PC-9 (cell line): ENCODE results near the gene ATP1A2. TPM values are rescaled to one million over a fixed set of nuclear protein-coding genes. Genes with fewer than 3 reads are reported as not detected.

ENCODE experiments used
- BruUV-seq: library from RNA; stranded (reverse); fragments of 400-500 nt; replicated peaks from 2 replicates; lab custom pipeline; 2021; lab: Mats Ljungman, UMichigan
- CTCF ChIA-PET: fragments of 300-600 bp; sonication (Branson Sonifier 250); formaldehyde crosslinking; loops from one replicate; lab custom pipeline; 2022; ENCODE audit warnings: antibody characterized with exemption; lab: Charles Lee
- POLR2A ChIA-PET: fragments of 300-600 bp; sonication (Branson Sonifier 250); formaldehyde crosslinking; loops from one replicate; lab custom pipeline; 2022; ENCODE audit warnings: antibody characterized with exemption; ENCODE audit not compliant: unreplicated experiment; lab: Charles Lee
- DNase-seq, 2 experiments: peaks; one replicate each; pipeline versions ENCODE4 v3.0.0 to v3.0.0-alpha.2; 2015 to 2022; ENCODE audit warnings: mixed read lengths in 1 of 2
- H2AFZ ChIP-seq: fragments of 200-600 bp; sonication (generic); 2 replicates; pipeline ENCODE4 v1.8.1; 2017; ENCODE audit warnings: antibody characterized with exemption
- H3F3A ChIP-seq: fragments of 200-600 bp; sonication (generic); 2 replicates; pipeline ENCODE4 v1.8.1; 2017; ENCODE audit warnings: antibody characterized with exemption, mild to moderate bottlenecking, low read depth; ENCODE audit not compliant: insufficient read depth
- H3K27ac ChIP-seq: fragments of 200-600 bp; sonication (generic); 2 replicates; pipeline ENCODE4 v1.6.1; 2016; ENCODE audit warnings: mixed run types
- H3K27me3 ChIP-seq: fragments of 200-600 bp; sonication (generic); 2 replicates; pipeline ENCODE4 v1.6.1; 2016; ENCODE audit warnings: low read depth, mixed run types; ENCODE audit not compliant: insufficient read depth
- H3K36me3 ChIP-seq: fragments of 200-600 bp; sonication (generic); 2 replicates; pipeline ENCODE4 v1.6.1; 2016; ENCODE audit warnings: low read depth, mixed run types
- H3K4me1 ChIP-seq: fragments of 200-600 bp; sonication (generic); replicated peaks from 2 replicates; pipeline ENCODE4 v1.6.1; 2016; ENCODE audit warnings: mixed run types; ENCODE audit not compliant: insufficient read depth
- H3K4me2 ChIP-seq: fragments of 200-600 bp; sonication (generic); 2 replicates; pipeline ENCODE4 v1.6.1; 2017; ENCODE audit warnings: mixed run types
- H3K4me3 ChIP-seq: fragments of 200-600 bp; sonication (generic); 2 replicates; pipeline ENCODE4 v1.6.1; 2016; ENCODE audit warnings: mixed run types
- H3K79me2 ChIP-seq: fragments of 200-600 bp; sonication (generic); 2 replicates; pipeline ENCODE4 v1.6.1; 2017; ENCODE audit warnings: low read depth, mixed run types
- H3K9me2 ChIP-seq: fragments of 200-600 bp; sonication (generic); 2 replicates; pipeline ENCODE4 v1.8.1; 2017; ENCODE audit warnings: mild to moderate bottlenecking; ENCODE audit not compliant: insufficient read depth
- H3K9me3 ChIP-seq: fragments of 200-600 bp; sonication (generic); 2 replicates; pipeline ENCODE4 v1.8.1; 2016; ENCODE audit warnings: low read depth; ENCODE audit not compliant: insufficient read depth
- H4K20me1 ChIP-seq: fragments of 200-600 bp; sonication (generic); 2 replicates; pipeline ENCODE4 v1.8.1; 2017; ENCODE audit not compliant: insufficient read depth
- EZH2 ChIP-seq: fragments of 200-600 bp; sonication (generic); IDR thresholded peaks from 2 replicates; pipeline ENCODE4 v1.8.0; 2017; ENCODE audit warnings: antibody characterized with exemption, low read depth
- intact Hi-C: fragments of 100-400 bp; cut with micrococcal nuclease; formaldehyde crosslinking; loops from one replicate; pipeline ENCODE4 v1.10.0; 2022; ENCODE audit not compliant: unreplicated experiment
- total RNA-seq: library from RNA; stranded (reverse); gene quantifications from 2 replicates; pipeline ENCODE4 v1.2.3, GENCODE V29; 2021
- TF ChIP-seq, protein P1 (sequence below): fragments of 200-600 bp; sonication (generic); conservative IDR thresholded peaks from 2 replicates; pipeline ENCODE4 v1.6.1; 2017; ENCODE audit warnings: mixed run types, antibody characterized with exemption, mild to moderate bottlenecking, moderate library complexity

ATP1A2 gene
- total RNA-seq, 1 experiment from 2014 or later: 1.1 TPM

DNA sequence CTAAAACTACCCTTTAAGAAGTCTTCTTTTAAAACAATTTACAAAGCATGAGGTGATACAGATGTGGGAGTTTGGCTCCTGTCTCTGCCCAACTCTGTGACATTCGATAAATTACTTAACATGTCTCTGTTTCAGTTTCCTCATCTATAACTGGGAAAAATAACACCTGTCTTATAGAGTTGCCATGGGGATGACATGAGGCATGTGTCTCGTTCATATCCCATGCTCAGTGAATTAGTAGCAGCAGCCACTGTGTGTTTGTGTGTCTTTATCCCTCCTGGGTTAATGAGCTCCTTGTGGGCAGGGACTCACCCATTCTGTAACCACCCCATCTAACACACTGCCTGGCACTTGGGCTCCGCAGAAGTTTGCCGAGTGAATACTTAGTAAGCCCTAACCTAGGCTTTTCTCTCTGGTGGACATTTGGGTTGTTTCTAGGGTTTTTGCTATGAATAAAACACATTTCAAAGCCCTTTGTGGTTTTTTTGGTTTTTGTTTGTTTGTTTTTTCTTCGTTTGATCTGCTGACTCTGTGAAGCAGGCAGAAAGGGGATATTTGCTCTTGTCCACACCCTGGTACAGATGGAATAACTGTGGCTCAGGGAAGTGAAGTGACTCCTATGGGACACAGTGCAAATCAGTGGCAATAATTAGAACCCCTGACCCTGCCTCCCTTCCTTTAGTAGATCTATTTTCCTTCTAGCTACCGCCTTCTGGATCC, 35.0 kb upstream of the ATP1A2 start:
- Histone ChIP-seq H3K9me3 (no peaks in the 10 kb centered on the region), H3K27me3 (peaks cover 38% of the 10 kb centered on the region), H3K79me2 (no peaks in the 10 kb centered on the region), H3K4me3 (no peak overlapping the region), H3K4me2 (no peak overlapping the region), H3K4me1 (no peaks in the 10 kb centered on the region), H3K36me3 (no peaks in the 10 kb centered on the region), H3K27ac (no peak overlapping the region), H3F3A (no peaks in the 10 kb centered on the region), H4K20me1 (no peaks in the 10 kb centered on the region), H3K9me2 (no peaks in the 10 kb centered on the region), H2AFZ (no peak overlapping the region)
- intact Hi-C loops: loop anchor here (10.0 kb wide), 1 partner anchor 524 kb away; no protein-coding TSS in a partner anchor
- DNase-seq: no peak
- no TSS peak for BruUV-seq
- ChIA-PET POLR2A (no interaction called here), CTCF (interaction anchor here (0.7 to 1.9 kb wide), 3 partner anchors 31 to 140 kb away, joined by 3 to 4 read pairs (median 3); no protein-coding TSS in a partner anchor)
- TF ChIP-seq EZH2: no peak
- TF ChIP-seq, protein P1, sequence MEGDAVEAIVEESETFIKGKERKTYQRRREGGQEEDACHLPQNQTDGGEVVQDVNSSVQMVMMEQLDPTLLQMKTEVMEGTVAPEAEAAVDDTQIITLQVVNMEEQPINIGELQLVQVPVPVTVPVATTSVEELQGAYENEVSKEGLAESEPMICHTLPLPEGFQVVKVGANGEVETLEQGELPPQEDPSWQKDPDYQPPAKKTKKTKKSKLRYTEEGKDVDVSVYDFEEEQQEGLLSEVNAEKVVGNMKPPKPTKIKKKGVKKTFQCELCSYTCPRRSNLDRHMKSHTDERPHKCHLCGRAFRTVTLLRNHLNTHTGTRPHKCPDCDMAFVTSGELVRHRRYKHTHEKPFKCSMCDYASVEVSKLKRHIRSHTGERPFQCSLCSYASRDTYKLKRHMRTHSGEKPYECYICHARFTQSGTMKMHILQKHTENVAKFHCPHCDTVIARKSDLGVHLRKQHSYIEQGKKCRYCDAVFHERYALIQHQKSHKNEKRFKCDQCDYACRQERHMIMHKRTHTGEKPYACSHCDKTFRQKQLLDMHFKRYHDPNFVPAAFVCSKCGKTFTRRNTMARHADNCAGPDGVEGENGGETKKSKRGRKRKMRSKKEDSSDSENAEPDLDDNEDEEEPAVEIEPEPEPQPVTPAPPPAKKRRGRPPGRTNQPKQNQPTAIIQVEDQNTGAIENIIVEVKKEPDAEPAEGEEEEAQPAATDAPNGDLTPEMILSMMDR: no peak

GRCh38 chr1:160081261-160081936, 34.2 kb upstream of the ATP1A2 start, which contains the start of gene KCNJ9:
Gene KCNJ9 (plus strand): TSS chr1:160081538. CDS start chr1:160084031, 2,493 bp downstream.
- no peaks in the 10 kb centered on the region for H4K20me1 ChIP-seq
- ChIA-PET CTCF (interaction anchor here (0.7 to 1.9 kb wide), 3 partner anchors 74 to 551 kb away, joined by 3 to 4 read pairs (median 3); no protein-coding TSS in a partner anchor), POLR2A (no interaction called here)
- H2AFZ ChIP-seq: no peak within 1 kb of the TSS
- no TSS peak for BruUV-seq
- no peaks in the 10 kb centered on the region for H3K9me3 ChIP-seq
- intact Hi-C loops: loop anchor here (10.0 kb wide), 1 partner anchor 523 kb away; no protein-coding TSS in a partner anchor
- no peaks in the 10 kb centered on the region for H3F3A ChIP-seq
- H3K9me2 ChIP-seq: no peaks in the 10 kb centered on the region
- TF ChIP-seq EZH2: no peak
- TF ChIP-seq, protein P1: no peak
- H3K27me3 ChIP-seq: peaks cover 32% of the 10 kb centered on the region
- no peaks in the 10 kb centered on the region for H3K79me2 ChIP-seq
- no peak within 1 kb of the TSS for H3K4me3 ChIP-seq
- H3K27ac ChIP-seq: no peak within 1 kb of the TSS
- no peaks in the 10 kb centered on the region for H3K36me3 ChIP-seq
- no peak for DNase-seq
- no peak within 1 kb of the TSS for H3K4me2 ChIP-seq
- H3K4me1 ChIP-seq: no peaks in the 10 kb centered on the region

DNA sequence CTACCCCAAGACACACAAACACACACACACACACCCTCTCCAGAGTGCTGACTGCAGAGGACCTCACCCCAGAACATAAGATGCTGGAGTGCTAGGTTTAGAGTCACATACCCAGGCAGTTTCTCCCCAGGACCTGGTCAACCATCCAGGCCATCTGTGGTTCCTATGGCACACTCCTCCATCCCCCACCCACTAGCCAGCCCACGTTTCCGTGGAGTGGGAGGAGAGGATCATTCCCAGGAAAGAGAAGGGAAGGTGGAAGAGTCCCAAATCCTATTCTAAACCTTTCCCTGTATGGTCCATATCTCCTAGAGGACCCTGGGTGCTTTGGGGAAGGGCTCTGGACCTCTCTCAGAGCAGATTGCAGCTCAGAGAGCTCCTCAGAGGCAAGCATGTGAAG, 33.1 kb upstream of the ATP1A2 start:
- H4K20me1 ChIP-seq: no peaks in the 10 kb centered on the region
- H3K79me2 ChIP-seq: no peaks in the 10 kb centered on the region
- no peak overlapping the region for H3K4me2 ChIP-seq
- no peaks in the 10 kb centered on the region for H3K9me3 ChIP-seq
- H3K36me3 ChIP-seq: no peaks in the 10 kb centered on the region
- ChIA-PET CTCF (interaction anchor here (1.9 kb wide), 1 partner anchor 75 kb away, joined by 4 read pairs; no protein-coding TSS in a partner anchor), POLR2A (interaction anchor here (0.6 kb wide), 1 partner anchor 939 kb away, joined by 4 read pairs; no protein-coding TSS in a partner anchor)
- H3K4me3 ChIP-seq: no peak overlapping the region
- H3K27me3 ChIP-seq: peaks cover 32% of the 10 kb centered on the region
- H3K9me2 ChIP-seq: no peaks in the 10 kb centered on the region
- intact Hi-C loops: loop anchor here (10.0 kb wide), 1 partner anchor 522 kb away; no protein-coding TSS in a partner anchor
- BruUV-seq: no TSS peak
- TF ChIP-seq, protein P1: no peak
- no peak for TF ChIP-seq EZH2
- H2AFZ ChIP-seq: no peak overlapping the region
- H3K4me1 ChIP-seq: no peaks in the 10 kb centered on the region
- no peak for DNase-seq
- H3K27ac ChIP-seq: no peak overlapping the region
- no peaks in the 10 kb centered on the region for H3F3A ChIP-seq
